ENCODE data around the gene NUDT3. TPM values are rescaled to one million over a fixed set of nuclear protein-coding genes. Genes with fewer than 3 reads are reported as not detected.

The NUDT3 gene
- polyA plus RNA-seq, 2 of the 4 experiments (the other 2 are of a cell fraction), result 5.2 to 13.4 TPM

DNA sequence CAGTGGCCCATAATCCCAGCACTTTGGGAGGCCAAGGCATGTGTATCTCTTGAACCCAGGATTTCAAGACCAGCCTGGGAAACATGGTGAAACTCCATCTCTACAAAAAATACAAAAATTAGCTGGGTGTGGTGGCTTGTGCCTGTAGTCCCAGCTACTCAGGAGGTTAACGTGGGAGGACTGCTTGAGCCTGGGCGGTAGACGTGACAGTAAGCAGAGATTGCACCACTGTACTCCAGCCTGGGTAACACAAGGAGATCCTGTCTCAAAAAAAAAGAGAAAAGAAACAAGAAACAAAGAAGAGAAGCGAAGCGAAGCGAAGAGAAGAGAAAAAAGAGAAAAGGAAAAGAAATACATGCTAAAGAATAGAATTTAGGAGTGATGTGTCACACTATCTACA is 69.2 kb downstream of the NUDT3 start:
- TF ChIP-seq ZNF302 (CRISPR knock-in tag; IDR thresholded peaks at IDR 0.05) (no peak), TFCP2L1 (CRISPR knock-in tag; IDR thresholded peaks at IDR 0.05) (no peak), HES2 (IDR thresholded peaks at IDR 0.05) (no peak), ZSCAN20 (CRISPR knock-in tag; IDR thresholded peaks at IDR 0.05) (no peak), RAD21 (conservative IDR thresholded peaks at IDR 0.05 in 1 of 2, IDR thresholded peaks at IDR 0.05 in 1 of 2) (no peak), CEBPB (IDR thresholded peaks at IDR 0.05) (no peak), HEYL (CRISPR knock-in tag; IDR thresholded peaks at IDR 0.05) (no peak), REST (IDR thresholded peaks at IDR 0.05) (no peak), CBX8 (IDR thresholded peaks at IDR 0.05) (no peak), FOSL2 (IDR thresholded peaks at IDR 0.05) (no peak), FOSL2 (CRISPR knock-in tag; IDR thresholded peaks at IDR 0.05) (no peak), HMGXB4 (CRISPR knock-in tag; IDR thresholded peaks at IDR 0.05; ENCODE audit: borderline replicate concordance) (no peak), NPAS2 (CRISPR knock-in tag; IDR thresholded peaks at IDR 0.05; ENCODE audit: borderline replicate concordance) (no peak), JUN (IDR thresholded peaks at IDR 0.05) (no peak), POLR2A (IDR thresholded peaks at IDR 0.05; ENCODE audit: low read length) (no peak), RNF2 (IDR thresholded peaks at IDR 0.05; ENCODE audit: borderline replicate concordance, low read depth) (no peak), SMC3 (IDR thresholded peaks at IDR 0.05) (no peak)
- TF ChIP-seq, protein P1, sequence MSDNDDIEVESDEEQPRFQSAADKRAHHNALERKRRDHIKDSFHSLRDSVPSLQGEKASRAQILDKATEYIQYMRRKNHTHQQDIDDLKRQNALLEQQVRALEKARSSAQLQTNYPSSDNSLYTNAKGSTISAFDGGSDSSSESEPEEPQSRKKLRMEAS (IDR thresholded peaks at IDR 0.05), result no peak
- CTCF ChIA-PET, result no interaction called here
- Histone ChIP-seq H3K4me3 (no peak overlapping the region), H3K4me2 (no peak overlapping the region), H3K9me3 (no peaks in the 10 kb centered on the region), H3K27ac (no peak overlapping the region), H3K4me1 (no peaks in the 10 kb centered on the region)
- POLR2A ChIA-PET, result no interaction called here
- DNase-seq (ENCODE audit: low read depth in 1 of 2, low spot score in 1 of 2) (no peak), ATAC-seq (no peak), FAIRE-seq (no peak)
- WGBS (ENCODE audit: missing lambda C conversion rate), result 95% methylated on average over 6 of the region's 6 CpGs

DNA sequence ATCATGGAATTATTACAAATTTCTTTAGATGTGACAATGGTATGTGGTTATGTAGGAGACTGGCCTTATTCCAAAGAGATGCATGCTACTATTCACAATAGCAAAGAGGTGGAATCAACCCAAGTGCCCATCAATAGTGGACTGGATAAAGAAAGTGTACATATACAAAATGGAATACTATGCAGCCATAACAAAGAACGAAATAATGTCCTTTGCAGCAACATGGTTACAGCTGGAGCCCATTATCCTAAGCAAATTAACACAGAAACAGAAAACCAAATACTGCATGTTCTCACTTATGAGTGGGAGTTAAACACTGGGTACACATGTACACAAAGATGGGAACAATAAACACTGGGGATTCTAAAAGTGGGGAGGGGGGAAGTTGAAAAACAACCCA is 69.7 kb downstream of the NUDT3 start:
- H3K27ac ChIP-seq, result no peak overlapping the region
- ATAC-seq (no peak), DNase-seq (ENCODE audit: low read depth in 1 of 2, low spot score in 1 of 2) (no peak), FAIRE-seq (no peak)
- TF ChIP-seq EHMT2 (IDR thresholded peaks at IDR 0.05; ENCODE audit: low read depth), result no peak
- no peak for TF ChIP-seq FOXS1 (CRISPR knock-in tag; IDR thresholded peaks at IDR 0.05)
- TF ChIP-seq HES2 (IDR thresholded peaks at IDR 0.05), result no peak
- TF ChIP-seq HOXA7 (CRISPR knock-in tag; IDR thresholded peaks at IDR 0.05), result no peak
- no peak for TF ChIP-seq SREBF2 (IDR thresholded peaks at IDR 0.05)
- no peak for TF ChIP-seq EP300 (IDR thresholded peaks at IDR 0.05)
- TF ChIP-seq NPAS2 (CRISPR knock-in tag; IDR thresholded peaks at IDR 0.05; ENCODE audit: borderline replicate concordance), result no peak
- TF ChIP-seq NFE2L2 (conservative IDR thresholded peaks at IDR 0.05; ENCODE audit: low read length), result no peak
- no peak for TF ChIP-seq CHD2 (IDR thresholded peaks at IDR 0.05; ENCODE audit: low read length, partially characterized antibody)
- TF ChIP-seq RNF2 (IDR thresholded peaks at IDR 0.05; ENCODE audit: borderline replicate concordance, low read depth), result no peak
- TF ChIP-seq CBX2 (IDR thresholded peaks at IDR 0.05; ENCODE audit: borderline replicate concordance, low read depth), result no peak
- no peak for TF ChIP-seq HMGXB4 (CRISPR knock-in tag; IDR thresholded peaks at IDR 0.05; ENCODE audit: borderline replicate concordance)
- no peak for TF ChIP-seq POLR2AphosphoS2 (conservative IDR thresholded peaks at IDR 0.05; ENCODE audit: low read length)
- no peak for TF ChIP-seq CEBPB (IDR thresholded peaks at IDR 0.05)
- TF ChIP-seq RARB (CRISPR knock-in tag; IDR thresholded peaks at IDR 0.05), result no peak
- TF ChIP-seq KDM5A (IDR thresholded peaks at IDR 0.05), result no peak
- no peak for TF ChIP-seq ZC3H11A (IDR thresholded peaks at IDR 0.05)
- no peak for TF ChIP-seq TFCP2L1 (CRISPR knock-in tag; IDR thresholded peaks at IDR 0.05)
- no peak for TF ChIP-seq MYC (IDR thresholded peaks at IDR 0.05; ENCODE audit: borderline replicate concordance, low read length)
- H3K4me3 ChIP-seq, result no peak overlapping the region
- POLR2A ChIA-PET, result no interaction called here
- CTCF ChIA-PET, result no interaction called here
- no peak overlapping the region for H3K4me2 ChIP-seq
- WGBS (ENCODE audit: missing lambda C conversion rate), result 82% methylated on average over 1 of the region's 1 CpG
- no peaks in the 10 kb centered on the region for H3K9me3 ChIP-seq
- H3K4me1 ChIP-seq, result no peaks in the 10 kb centered on the region

Data from A549 (cell line).